AML-193 (cell line): ENCODE results near the gene TNS3.

Experiments
- DNase-seq, 2 experiments: peaks; one replicate each; lab custom pipeline; 2025; lab: John Stamatoyannopoulos, UW

The TNS3 gene

GRCh38 chr7:47303695-47304453 lies 278.0 kb downstream of the TNS3 start:
- DNase-seq = no peak

DNA sequence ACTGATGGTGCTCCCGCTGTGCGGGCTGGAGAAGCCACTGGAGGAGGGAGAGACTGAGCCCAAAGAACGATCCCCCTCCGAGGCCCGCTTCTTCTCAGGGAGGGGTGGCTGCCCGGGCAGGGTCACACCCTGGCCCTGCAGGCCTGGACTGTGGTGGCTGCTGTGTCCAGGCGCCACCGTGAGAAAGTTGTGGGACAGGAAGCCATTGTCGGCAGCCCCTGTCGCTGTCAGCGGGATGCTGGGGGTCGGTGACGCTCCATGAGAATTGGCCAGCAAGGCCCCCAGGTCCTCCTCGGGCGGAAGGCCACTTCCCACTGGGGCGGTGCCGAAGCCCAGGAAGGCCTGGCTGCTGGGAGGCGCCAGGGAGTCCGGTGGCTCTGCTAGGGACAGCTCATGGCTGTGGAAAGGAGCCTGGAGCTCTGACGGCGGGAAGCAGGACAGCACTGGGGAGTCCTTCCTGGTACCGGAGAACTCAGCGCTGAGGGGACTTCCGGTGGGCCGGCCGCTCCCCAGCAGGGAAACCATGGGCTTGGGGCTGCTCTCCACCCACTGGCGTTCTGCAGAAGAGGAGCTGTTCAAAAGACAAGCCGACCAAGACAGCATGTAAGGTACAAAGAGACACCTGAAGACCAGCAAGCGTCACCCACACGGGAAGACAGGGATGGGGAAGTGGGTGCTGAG lies 278.8 kb downstream of the TNS3 start:
- no peak for DNase-seq

DNA sequence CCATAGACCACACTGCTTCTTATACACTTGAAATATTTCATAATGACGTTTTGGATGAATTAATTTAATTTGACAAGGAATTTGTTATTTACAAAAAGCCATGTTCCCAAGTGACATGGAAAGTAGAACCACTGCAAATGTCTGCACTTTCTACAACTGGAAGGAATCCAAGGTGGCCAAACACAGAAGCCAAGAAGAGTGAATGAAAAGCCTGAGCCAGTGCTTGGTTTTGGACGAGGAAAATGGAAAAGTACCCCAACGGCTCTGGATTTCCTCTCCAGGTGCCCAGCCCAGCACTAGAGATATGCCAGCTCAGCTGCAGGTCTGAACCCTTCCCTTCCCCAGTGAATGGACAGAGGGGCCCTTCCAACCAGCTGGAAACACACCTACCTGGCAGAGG lies 279.4 kb downstream of the TNS3 start:
- DNase-seq = no peak

- DNase-seq = no peak
Observed at GRCh38 chr7:47301657-47302295, 280.1 kb downstream of the TNS3 start.

DNA sequence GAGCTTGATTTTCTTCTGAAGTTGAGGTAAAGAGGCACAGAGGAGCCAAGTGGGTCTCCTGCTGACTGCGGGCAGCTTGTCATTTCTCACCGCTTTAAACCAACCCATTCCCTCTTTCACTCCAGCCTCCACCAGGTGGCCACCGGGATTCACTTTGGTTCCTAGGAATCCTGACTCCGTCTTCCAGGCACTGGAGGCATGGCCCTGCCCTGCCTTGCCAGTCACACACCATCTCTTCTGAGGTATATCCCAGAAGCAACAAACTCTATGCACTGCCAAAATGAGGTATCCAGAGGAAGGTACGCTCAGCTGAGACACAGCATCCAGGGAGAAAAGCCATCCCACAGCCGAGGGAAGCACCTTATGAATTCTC lies 280.8 kb downstream of the TNS3 start:
- no peak for DNase-seq

DNA sequence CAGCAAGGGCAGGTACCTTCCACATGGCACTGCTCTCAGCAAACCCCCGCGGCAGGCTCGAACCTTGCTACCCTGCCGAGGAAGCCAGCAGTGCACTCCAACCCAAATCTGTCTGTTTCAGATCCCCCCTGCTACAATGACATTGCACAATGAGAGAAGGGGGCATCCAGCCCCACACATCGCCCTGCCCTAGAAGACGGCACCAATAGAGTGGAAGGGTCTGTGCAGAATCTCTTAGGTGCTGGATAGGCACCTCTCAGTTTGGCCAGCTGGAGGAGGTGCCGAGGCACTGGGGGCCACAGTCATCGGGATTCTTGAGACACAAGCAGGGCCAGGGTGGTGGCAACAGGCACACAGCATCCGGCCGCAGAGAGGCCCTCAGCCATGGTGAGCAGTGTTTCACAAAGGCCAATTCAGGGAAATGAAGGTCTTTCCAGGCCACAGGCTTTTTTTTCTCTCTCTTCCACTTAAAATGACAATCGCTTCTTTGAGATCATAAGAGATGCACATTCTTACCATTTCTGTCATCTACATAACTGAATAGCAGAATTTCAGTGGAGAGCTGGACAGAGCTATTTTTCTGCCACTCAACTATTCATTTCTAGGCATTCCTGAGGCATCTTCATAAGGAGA lies 281.3 kb downstream of the TNS3 start:
- DNase-seq = no peak

DNA sequence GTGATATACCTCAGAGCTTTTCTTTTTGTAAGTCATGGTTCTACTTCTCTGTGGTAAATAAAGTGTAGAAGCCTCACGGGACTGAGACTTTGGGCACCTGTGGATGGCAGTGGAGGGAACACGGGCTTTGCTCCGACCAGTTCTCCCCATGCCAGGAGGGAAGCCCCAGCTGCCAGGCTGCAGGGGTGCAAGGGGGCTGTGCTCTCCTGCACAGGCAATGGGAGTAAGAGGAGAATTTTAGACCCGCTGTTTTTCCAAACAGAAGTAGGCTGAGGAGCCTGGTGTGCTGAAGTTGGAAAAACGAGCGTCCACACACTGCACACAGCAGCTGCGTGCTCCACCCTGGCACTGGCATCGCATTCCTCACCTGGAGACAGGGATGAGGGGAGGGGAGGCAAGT lies 282.4 kb downstream of the TNS3 start:
- DNase-seq = no peak

GRCh38 chr7:47298636-47299035 lies 283.3 kb downstream of the TNS3 start:
- DNase-seq = no peak

- no peak for DNase-seq
Observed at GRCh38 chr7:47297120-47297519, 284.8 kb downstream of the TNS3 start.

- no peak for DNase-seq
Observed at GRCh38 chr7:47295606-47296005, 286.3 kb downstream of the TNS3 start.

GRCh38 chr7:47294556-47295222 lies 287.2 kb downstream of the TNS3 start:
- no peak for DNase-seq

DNA sequence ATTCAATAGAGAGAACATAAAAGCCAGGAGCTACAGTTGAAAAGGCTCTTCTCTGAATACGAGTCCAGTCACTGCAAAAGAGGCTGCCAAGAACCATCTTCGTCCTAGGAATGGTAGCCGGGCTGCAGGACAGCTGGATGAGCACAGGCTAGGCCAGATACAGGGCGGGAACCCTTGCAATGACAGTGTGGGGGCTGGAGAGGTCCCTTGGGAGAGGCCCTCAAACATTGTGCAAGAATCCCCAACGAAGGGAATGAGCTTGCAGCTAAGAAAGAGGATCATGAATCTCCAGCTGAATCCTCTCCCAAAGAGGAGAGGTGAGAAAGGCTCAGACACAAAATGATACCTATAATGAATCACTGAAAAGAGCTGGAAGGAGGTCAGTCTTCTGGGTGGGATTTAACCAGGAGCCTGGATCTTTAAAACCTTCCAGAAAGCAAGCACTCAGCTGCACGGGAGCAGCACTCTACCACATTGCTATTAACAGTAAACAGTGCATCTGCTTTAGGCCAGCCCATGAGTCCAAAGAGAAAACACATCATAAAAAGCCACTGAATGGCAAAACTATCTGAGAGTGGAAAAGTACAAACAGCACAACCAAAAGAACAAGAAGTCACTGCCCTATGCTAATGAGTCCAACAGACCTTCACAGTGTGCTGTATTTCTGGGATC lies 287.9 kb downstream of the TNS3 start:
- no peak for DNase-seq

GRCh38 chr7:47292832-47293309 lies 289.0 kb downstream of the TNS3 start:
- DNase-seq = no peak

DNA sequence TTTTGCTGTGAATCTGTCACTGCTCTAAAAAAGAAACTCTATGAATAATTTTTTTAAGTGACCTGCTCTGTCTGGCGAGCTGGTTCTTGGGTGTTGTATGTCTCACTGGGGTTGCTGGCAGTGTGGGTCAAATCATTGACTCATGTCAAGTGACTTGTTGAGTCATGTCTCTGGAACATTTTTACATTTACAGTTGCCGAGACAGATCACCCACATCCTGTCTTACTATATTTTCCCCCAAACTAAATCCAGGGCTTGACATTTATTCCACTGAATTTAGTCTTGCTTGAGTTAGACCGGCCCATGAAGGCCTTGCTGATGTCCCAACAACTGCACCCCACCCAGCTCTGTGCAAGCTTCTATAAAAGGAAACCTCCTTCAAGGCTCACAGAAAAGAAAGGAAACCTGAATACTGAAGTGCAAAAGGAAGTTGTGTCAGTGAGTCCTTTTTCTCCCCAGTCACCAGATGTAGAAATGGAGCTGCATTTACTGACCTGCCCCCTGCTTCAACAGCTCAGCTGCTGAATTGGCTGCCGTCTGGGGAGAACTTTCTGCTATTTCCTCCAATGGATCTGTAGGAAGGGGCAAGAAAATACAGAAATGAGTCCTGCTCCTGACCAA lies 290.3 kb downstream of the TNS3 start:
- DNase-seq = no peak

DNA sequence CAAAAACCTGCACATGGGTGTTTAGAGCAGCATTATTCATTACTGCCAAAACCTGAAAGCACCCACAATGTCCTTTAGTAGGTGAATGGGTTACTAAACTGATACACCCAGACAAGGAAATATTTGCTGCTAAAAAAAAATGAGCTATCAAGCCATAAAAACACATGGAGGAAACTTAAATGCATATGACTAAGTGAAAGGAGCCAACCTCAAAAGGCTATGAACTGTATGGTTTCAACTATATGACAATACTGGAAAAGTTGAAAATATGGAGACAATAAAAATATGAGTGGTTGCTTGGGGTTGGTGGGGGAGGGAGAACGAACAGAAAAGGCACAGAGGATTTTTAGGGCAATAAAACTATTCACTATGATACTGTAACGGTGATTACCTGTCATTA lies 291.0 kb downstream of the TNS3 start:
- no peak for DNase-seq

- DNase-seq = no peak
Observed at GRCh38 chr7:47290466-47290865, 291.4 kb downstream of the TNS3 start.

- DNase-seq = no peak
Observed at GRCh38 chr7:47288060-47288459, 293.9 kb downstream of the TNS3 start.

DNA sequence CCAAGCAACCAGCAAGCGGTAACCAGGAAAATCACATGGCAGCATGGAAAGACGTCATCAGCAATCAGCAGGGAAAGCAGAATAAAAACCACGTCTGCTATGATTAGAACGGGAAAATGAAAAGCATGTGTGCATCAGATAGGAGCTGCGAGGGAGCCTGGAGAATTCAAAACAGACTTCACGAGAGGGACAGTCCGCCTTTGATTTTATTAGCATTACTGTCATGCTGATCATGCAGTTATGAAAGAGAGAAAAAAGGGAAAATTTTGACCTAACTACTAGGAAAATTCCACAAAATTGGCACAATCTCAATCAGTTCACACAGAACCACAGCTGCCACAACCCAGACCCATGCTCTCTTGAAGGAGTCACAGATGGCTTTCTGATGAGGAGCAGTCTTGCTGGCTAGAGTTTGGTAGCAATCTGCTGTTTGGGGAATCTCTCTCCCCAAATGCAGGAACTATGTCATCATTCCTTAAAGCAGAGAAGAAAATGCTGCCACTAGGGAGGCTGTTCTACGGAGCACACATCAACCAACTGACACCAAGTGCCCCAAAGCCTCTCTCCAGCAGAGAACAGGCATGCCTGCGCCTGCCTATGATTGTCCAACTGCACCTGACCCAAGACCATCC lies 295.9 kb downstream of the TNS3 start:
- DNase-seq = no peak

GRCh38 chr7:47284691-47285635 lies 296.9 kb downstream of the TNS3 start:
- DNase-seq = no peak
